Stimulated activated CD4-positive, alpha-beta T cell treated with anti-CD3 and anti-CD28 coated beads, TNF-alpha, amount 100 ng/mL, for 24 hours (primary cell): ENCODE data around the gene FUT6.
"Not testable (repeated sequence)": the region's sequence is repeated elsewhere in the genome, so short reads cannot be mapped to it uniquely, and the experiment has no call there.

Source experiments
- DNase-seq, 3 experiments: peaks; one replicate each; pipeline ENCODE4 v3.0.0-alpha.2; 2020; ENCODE audit warnings: low read depth in 3 of 3

Gene FUT6

GRCh38 chr19:5857203-5858081, 17.9 kb upstream of the FUT6 start:
- DNase-seq: no peak

- not testable (repeated sequence) for DNase-seq
These were observed 15.6 kb upstream of the FUT6 start for GRCh38 chr19:5855151-5855550.

GRCh38 chr19:5854121-5854520, 14.6 kb upstream of the FUT6 start:
- DNase-seq: not testable (repeated sequence)

GRCh38 chr19:5851302-5851701, 11.8 kb upstream of the FUT6 start, which contains the start of gene FUT3:
Gene FUT3 (minus strand): TSS chr19:5851449.
- DNase-seq: no peak

- no peak for DNase-seq
These were observed 11.3 kb upstream of the FUT6 start for GRCh38 chr19:5850743-5851293.

DNA sequence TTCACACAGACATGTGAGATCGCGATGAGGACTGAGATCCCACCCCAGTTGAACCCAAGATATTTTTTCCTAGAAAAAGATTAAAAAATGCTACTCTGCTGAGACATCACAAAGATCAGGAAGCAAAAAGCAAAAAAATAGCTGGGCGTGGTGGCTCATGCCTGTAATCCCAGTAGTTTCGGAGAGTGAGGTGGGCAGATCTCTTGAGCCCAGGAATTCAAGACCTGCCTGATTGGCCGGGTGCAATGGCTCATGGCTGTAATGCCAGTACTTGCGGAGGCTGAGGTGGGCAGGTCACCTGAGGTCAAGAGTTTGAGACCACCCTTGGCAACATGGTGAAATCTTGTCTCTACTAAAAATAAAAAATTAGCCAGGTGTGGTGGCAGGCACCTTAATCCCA, 10.7 kb upstream of the FUT6 start:
- DNase-seq: no peak

- DNase-seq: not testable (repeated sequence)
These were observed 9.1 kb upstream of the FUT6 start for GRCh38 chr19:5848621-5849020.

DNA sequence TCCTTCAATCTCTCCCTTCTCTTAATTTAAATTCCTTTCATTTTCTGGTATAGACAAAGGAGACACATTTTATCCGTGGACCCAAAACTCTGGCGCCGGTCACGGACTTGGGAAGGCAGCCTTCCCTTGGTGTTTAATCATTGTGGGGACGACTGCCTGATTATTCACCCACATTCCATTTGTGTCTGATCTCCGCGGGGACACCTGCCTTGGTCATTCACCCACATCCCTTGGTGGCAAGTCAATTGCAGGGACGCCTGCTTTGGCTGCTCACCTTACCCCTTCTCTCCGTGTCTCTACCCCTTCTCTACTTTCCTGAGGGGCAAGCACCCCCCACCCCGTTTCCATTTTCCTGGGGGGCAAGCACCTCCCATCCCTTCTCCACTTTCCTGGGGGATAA, 8.3 kb upstream of the FUT6 start:
- DNase-seq: not testable (repeated sequence)

GRCh38 chr19:5844456-5845433, 5.2 kb upstream of the FUT6 start:
- no peak for DNase-seq

DNA sequence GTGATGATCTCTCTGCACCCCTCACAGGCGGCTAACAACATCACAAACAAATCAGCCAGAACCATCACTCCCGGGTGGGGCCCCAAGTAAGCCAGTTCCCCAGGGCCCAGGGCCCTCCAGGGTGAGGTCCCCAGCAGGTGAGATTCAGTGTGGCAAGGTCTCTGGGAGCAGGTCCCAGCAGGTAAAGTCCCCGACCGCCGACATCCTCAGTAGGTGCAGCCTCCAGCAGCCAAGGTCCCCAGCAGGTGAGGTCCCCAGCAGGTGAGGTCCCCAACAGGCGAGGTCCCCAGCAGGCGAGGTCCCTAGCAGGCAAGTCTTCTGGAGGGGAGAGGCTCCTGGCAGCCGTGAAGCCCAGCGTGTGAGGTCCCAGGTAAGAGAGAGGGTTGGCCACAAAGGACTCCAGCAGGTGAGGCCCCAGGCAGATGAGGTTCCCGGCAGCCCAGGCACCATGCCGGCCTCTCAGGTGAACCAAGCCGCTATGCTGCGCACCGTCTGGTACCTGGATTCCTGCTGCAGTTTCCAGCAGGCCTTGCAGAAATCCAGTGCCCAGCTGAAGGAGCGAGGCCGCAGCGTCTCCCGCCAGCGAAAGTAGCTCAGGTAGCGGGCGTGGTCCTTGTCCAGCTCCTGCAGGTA, 3.9 kb upstream of the FUT6 start:
- DNase-seq: no peak

DNA sequence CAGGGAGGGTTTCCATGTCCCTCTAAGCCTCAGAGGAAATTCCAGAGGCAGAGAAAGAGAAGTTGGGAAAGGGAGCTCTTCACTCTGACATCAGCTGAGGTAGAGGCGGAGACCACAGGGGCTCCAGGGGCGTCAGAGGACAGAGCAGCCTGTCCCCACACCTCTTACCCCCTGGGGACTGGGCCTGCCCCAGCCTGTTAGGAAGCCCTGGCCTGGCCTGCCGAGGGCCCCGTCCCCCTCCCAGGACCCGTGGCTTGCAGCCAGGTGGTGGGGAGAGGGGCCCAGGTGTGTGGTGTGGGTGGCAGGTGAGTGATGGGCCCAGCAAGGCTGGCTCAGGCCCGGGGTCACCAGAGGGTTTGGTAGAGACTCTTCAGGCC, 2.2 kb upstream of the FUT6 start:
- not testable (repeated sequence) for DNase-seq

- DNase-seq: no peak
These were observed 993 bp downstream of the FUT6 start for GRCh38 chr19:5838353-5839064.

DNA sequence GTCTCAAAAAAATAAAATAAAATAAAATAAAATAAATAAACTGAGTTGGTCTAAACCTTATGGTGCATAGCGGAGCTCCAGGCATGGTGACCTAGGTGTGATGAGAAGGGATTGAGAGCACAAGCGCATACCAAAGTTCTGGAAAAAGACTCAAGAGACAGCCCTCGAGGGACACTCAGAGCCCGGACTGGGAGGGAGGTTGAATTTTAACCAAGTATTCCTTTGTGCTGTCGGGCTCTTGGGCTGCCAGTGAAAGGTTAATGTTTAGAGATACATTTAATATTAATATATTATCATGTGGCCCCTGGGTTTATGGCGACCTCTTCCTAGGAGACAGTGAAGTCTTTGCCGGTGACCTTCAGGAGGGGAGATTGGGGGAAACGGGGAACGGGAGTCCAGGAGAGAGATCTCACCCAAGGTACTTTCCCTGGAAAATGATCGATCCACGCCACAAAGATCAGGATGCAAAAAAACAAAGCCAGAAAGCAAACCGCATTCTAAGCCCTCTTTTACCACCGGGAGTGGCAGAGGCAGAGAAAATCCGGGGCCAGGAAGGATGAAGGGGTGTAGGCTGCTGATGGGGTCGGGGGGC, 1.6 kb downstream of the FUT6 start:
- no peak for DNase-seq

- no peak for DNase-seq
These were observed 6.8 kb downstream of the FUT6 start for GRCh38 chr19:5832527-5833216.

DNA sequence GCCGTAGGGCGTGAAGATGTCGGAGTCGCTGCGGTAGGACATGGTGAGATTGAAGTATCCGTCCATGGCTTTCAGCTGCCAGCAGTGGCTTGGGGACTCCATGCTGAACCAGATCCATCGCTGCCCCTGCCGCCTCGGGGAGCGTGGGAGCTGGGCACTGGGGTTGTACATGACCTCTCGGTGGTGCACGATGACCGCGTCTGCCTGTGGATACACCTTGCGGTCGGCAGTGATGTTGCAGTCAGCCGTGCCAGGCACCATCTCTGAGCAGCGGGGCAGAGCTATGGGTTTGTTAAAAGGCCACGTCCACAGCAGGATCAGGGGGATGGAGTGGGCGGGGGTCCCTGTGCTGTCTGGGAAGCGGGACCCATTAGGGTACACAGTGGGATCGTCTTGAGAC, 7.4 kb downstream of the FUT6 start:
- DNase-seq: no peak

DNA sequence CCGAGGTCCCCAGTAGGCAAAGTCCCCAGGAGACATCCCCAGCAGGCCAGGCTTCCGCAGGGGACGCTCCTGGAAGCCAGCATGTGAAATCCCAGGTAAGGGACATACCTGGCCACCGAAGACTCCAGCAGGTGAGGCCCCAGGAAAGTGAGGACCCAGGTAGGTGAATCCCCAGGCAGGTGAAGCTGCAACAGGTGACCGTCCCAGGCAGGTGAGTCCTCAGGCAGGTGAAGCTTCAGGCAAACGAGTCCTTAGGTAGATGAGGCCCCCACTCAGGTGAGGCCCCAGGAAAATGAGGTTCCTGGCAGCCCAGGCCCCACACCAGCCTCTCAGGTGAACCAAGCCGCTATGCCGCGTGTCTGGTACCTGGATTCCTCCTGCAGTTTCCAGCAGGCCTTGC, 8.3 kb downstream of the FUT6 start:
- DNase-seq: no peak

DNA sequence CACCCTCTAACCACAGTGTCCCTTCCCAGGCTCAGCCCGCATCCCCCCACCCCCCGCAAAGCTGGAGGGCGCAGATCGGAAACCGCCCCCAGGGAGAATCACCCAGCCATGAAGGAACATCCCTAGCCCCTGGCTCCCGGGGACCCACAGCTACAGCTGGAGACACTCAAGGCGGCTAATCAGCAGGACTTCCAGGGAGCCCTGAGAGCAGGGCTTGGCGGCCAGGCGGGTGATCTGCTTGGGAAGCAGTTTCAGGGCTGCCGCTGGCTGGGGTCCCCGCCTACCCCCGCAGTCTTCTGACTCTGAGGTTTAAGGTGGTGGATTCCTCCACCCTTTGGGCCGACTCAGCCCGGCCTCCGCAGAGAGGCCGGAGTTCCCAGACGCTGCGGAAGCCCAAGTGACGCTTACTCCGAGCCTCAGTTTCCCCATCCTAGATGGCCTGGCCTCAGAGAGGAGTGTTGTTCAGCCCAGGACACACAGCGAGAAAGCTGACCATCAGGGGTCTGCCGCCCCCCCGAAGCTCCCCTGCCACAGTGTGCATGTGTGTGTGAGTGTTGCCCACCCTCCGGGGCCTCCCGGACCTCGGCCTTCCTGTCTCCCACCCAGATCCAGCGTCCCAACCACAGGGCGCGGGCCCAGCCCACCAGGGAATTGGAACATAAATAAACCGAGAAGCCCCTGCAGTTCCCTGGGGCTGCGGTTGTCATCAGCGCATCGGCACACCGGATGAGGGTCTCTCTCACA, 9.8 kb downstream of the FUT6 start:
- DNase-seq: no peak

DNA sequence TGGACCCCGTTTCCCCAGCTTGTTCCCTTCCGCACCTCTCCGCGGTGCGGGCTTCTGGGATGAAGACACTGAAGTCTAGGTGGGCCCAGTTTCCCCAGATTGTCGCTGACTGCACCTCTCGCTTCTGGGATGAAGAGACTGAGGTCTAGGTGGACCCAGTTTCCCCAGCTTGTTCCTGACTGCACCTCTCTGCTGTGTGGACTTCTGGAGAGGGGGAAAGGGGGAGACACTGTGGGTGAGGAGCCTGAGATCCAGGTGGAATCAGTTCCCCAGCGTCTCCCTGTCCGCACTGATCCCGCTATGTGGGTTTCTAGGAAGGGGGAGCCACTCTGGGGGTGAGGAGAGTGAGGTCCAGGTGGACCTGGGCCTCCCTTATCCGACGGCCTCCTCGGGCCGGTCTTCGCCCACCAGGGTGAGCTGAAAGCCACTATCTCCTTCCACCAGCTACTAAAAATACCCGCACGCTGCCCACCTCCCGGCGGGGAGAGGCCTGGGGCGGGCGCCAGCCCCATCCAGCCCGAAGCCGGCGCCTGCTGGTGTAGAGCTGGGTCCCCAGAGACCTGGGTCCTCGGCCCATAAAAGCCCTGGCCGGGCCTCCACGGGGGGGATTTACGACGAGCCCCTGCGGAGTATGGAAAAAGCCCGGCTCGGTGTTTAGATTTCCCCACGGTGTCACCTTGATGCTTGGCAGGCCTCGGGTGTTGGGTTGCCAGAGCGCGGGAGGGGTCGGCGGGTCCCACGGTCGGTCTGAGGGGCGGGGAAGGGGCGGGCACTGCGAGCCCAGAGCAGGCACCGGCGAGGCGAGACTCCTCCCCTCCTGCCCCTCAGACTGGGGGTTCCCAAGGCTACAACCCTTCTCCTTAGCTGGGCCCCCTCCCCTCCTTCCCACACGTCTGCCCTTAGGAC, 10.6 kb downstream of the FUT6 start:
- DNase-seq: peak in 1 of 3 experiments; percentile 51
